Lower leg skin (tissue), 4 donors: ENCODE results near the gene ZSCAN23. TPM values are rescaled to one million over a fixed set of nuclear protein-coding genes. Genes with fewer than 3 reads are reported as not detected.
A peak's percentile ranks its signal among the peaks of the same experiment; 100 is the strongest.

Source experiments
- DNase-seq, 2 donors: peaks; one replicate each; pipeline ENCODE4 v3.0.0-alpha.2; 2019; ENCODE audit warnings: low spot score in 2 of 2
- H3K4me3 ChIP-seq: fragments of 200-600 bp; sonication (generic); 2 replicates; pipeline ENCODE4 v1.5.1; 2017; ENCODE audit warnings: mild to moderate bottlenecking, low read depth; ENCODE audit not compliant: poor library complexity, severe bottlenecking
- CTCF ChIP-seq, 3 donors: fragments of 450-650 bp; IDR thresholded peaks; one replicate each; pipeline ENCODE4 v1.5.1; 2016; ENCODE audit warnings: antibody characterized with exemption in 3 of 3, mild to moderate bottlenecking in 3 of 3, moderate library complexity in 2 of 3
- POLR2A ChIP-seq, 2 donors: fragments of 450-650 bp; IDR thresholded peaks; one replicate each; pipeline ENCODE4 v1.6.1; 2016 to 2017; ENCODE audit warnings: antibody characterized with exemption in 2 of 2, mild to moderate bottlenecking in 1 of 2, moderate library complexity in 1 of 2
- whole genome bisulfite sequencing, 2 donors: methylation state at CpG; one replicate each; pipeline ENCODE4 v1.1.5; 2018; 5-methylcytosine and 5-hydroxymethylcytosine counted together
- intact Hi-C: fragments of 100-400 bp; cut with DNase I; formaldehyde crosslinking; loops from one replicate; pipeline ENCODE4 v1.15.0; 2023; ENCODE audit warnings: low total_unique reads
- total RNA-seq, 4 donors: library from RNA; depleted of rRNA; stranded (reverse); fragments of >200 nt; gene quantifications; one replicate each; pipeline ENCODE4 v1.1.0, GENCODE V29; 2016

ZSCAN23 gene
- total RNA-seq, 4 donors from 2014 or later, result 0.25 to 1.2 (median 0.65) TPM; not detected in 1

DNA sequence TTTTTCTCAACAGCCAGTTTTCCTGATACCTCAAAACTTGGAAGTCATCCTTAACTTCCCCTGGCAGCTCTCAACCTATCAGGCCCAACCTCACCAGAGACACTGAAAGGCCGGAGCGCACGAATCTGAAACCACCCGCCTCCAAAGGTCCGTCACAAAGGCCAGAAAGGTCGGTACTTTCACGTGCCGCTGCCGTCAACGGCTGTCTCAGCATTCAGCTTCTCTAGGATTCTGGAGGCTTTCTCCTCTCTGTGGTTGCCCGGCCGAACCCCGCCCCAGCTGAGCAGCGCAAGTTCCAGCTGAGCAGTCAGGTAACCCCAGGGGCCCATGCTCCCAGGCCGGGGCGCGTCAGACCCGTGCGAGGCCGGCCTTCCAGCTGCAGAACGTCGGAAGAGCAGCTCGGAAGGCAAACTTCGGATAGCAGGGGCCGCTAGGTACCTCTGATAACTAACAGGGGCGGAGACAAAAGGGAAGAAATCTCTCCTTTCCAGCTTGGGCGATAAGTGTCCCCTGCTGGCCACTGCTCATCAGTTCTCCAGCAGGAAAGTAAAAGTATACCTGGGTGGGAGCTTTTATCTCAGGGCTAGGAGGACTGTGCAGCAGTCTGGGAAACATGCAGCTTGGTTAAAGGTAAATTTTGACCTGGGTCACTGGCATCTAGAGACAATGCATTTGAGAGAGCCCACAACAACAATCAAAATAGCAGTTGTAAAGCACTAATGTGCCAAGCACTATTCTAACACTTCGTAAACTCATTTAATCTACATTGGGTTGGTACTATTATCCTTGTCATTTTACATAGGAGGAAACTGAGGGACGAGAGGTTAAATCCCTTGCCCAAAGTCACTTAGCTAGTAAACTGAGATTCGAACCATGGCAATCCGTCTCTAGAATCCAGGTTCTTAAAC lies 59.8 kb downstream of the ZSCAN23 start:
- WGBS, 2 donors, result 23 to 26% methylated on average over 30 to 31 of the region's 31 CpGs
- DNase-seq, result peak; percentile 77 to 94
- TF ChIP-seq POLR2A (IDR thresholded peaks at IDR 0.05) (no peak), CTCF (IDR thresholded peaks at IDR 0.05) (peak in 1 of 3 donors; percentile 22)

More for the DNA sequence above, 59.8 kb downstream of the ZSCAN23 start:
- intact Hi-C loops, result no loop called here
- peak overlapping the region; percentile 8 for H3K4me3 ChIP-seq

Other genes with a start within 250 kb of the ZSCAN23 start
- gene ZSCAN9, start 218.2 kb downstream of the ZSCAN23 start, total RNA-seq, result 1 to 10 TPM; 2.3 to 9.4 (median 4.3) TPM
- gene ZKSCAN4, start 191.2 kb downstream of the ZSCAN23 start, total RNA-seq, result 1 to 10 TPM; 4.4 to 6.4 (median 5.9) TPM
- gene NKAPL, start 184.2 kb downstream of the ZSCAN23 start, total RNA-seq, result 1 to 10 TPM in 1 of 4 donors, under 1 TPM in 2, not detected in 1; 0.42 to 1.1 (median 0.75) TPM
- gene ZSCAN26, start 176.3 kb downstream of the ZSCAN23 start, total RNA-seq, result 10 to 100 TPM in 2 of 4 donors, 1 to 10 TPM in 2; 8.3 to 20.7 (median 11.0) TPM
- gene PGBD1, start 161.9 kb downstream of the ZSCAN23 start, total RNA-seq, result 1 to 10 TPM in 2 of 4 donors, under 1 TPM in 2; 0.15 to 1.6 (median 1.1) TPM
- 10 to 100 TPM in 2 of 4 donors, 1 to 10 TPM in 2; 3.6 to 19.4 (median 7.0) TPM for gene ZSCAN31, start 107.3 kb downstream of the ZSCAN23 start, total RNA-seq
- gene ZKSCAN3, start 93.5 kb downstream of the ZSCAN23 start, total RNA-seq, result 1 to 10 TPM; 2.9 to 6.7 (median 4.3) TPM
- 1 to 10 TPM; 2.7 to 5.5 (median 4.0) TPM for gene ZSCAN12, start 43.7 kb downstream of the ZSCAN23 start, total RNA-seq
- gene GPX6, start 72.3 kb upstream of the ZSCAN23 start, total RNA-seq, result not detected
- not detected for gene GPX5, start 82.4 kb upstream of the ZSCAN23 start, total RNA-seq